Stimulated activated CD4-positive, alpha-beta T cell treated with anti-CD3 and anti-CD28 coated beads, Interleukin-1b, Interleukin-23, amount 100 ng/mL, for 24 hours (primary cell): Measurements from ENCODE around the gene KCNQ2.

Experiments used
- DNase-seq, 4 experiments: peaks; one replicate each; pipeline ENCODE4 v3.0.0-alpha.2; 2020; ENCODE audit warnings: low read depth in 4 of 4, low spot score in 1 of 4

Gene KCNQ2

GRCh38 chr20:63359937-63360849 lies 112.3 kb downstream of the KCNQ2 start:
- no peak for DNase-seq

- DNase-seq: no peak
These were observed 113.1 kb downstream of the KCNQ2 start for GRCh38 chr20:63359164-63359934.

- DNase-seq: no peak
These were observed 114.2 kb downstream of the KCNQ2 start for GRCh38 chr20:63357921-63358905.

DNA sequence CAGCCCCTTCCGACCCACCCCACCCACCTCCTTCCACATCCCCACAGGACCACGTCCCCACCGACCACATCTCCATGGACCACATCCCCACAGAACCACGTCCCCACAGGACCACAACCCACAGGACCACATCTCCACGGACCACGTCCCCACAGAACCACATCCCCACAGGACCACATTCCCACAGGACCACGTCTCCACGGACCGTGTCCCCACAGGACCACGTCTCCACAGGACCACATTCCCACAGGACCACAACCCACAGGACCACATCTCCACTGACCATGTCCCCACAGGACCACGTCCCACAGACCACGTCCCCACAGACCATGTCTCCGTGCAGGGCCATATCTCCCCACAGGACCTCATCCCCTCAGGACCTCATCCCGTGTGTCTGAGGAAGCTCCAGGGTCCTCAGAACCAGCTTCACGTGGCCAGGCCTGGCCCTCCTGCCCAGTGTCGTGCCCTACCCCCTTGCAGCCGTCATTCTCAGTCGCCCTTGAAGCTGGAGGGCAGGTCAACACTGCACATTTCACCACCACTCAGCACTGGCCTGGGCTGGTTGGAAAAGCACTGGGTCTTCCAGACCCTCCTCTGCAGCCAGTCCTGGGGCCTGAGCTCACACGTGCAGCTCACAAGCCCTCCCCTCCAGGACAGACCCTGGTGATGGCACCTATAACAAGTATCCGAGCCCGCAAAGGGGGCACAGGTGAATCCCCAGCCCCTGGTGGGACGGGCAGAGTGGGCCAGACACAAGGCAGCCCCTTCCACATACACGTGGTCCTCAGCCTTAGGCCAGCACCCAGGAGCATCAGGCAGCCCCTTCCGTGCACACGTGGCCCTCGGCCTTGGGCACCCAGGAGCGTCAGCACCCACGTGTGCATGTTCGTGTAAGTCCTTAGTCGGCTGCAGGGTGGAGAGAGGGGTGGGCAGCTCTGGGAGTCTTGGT lies 115.2 kb downstream of the KCNQ2 start:
- DNase-seq: no peak

GRCh38 chr20:63356511-63356910 lies 115.9 kb downstream of the KCNQ2 start:
- DNase-seq: no peak

GRCh38 chr20:63355781-63356295 lies 116.6 kb downstream of the KCNQ2 start:
- no peak for DNase-seq

- no peak for DNase-seq
These were observed 117.7 kb downstream of the KCNQ2 start for GRCh38 chr20:63354636-63355350.

- no peak for DNase-seq
These were observed 119.6 kb downstream of the KCNQ2 start for GRCh38 chr20:63352811-63353221.

- DNase-seq: no peak
These were observed 120.5 kb downstream of the KCNQ2 start for GRCh38 chr20:63351811-63352591.

- DNase-seq: no peak
These were observed 121.1 kb downstream of the KCNQ2 start for GRCh38 chr20:63351326-63351700.

DNA sequence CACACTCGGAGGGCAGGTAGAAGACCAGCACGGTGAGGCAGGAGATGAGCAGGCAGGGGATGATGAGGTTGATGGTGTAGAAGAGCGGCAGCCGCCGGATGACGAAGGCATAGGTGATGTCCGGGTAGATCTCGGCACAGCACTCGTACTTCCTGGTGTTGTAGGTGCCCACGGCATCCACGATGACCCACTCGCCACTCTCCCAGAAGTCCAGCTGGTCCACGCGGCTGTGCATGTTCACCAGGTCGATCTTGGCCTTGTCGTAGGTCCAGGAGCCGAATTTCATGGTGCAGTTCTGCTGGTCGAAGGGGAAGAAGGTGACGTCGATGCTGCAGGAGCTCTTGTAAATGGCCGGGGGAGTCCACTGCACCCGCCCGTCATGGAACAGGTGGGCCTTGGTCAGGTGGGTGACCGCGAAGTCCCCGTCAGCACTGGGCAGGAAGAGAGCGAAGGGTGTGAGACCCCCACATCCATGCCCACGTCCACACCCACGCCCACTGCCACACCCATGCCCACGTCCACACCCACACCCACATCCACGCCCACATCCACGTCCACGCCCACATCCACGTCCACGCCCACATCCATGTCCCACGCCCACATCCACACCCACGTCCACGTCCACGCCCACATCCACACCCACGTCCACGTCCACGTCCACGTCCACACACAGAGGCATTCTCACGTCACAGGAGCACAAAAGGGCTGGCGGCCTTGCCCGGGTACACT lies 121.7 kb downstream of the KCNQ2 start:
- DNase-seq: no peak
